Stomach (tissue), 9 donors: ENCODE results near the gene RNF207. TPM values are rescaled to one million over a fixed set of nuclear protein-coding genes. Genes with fewer than 3 reads are reported as not detected.

Source experiments
- DNase-seq, 2 donors: peaks; one replicate each; pipeline versions ENCODE4 v3.0.0 to v3.0.0-alpha.2; 2013 to 2019
- H3K27ac ChIP-seq, 5 donors: fragments of 200-600 bp in 4 of 5; sonication (generic) in 4 of 5; one replicate each; pipeline ENCODE4 v1.5.1; 2013 to 2019; ENCODE audit warnings: mild to moderate bottlenecking in 1 of 5, moderate library complexity in 1 of 5
- H3K27me3 ChIP-seq, 3 donors: fragments of 200-600 bp; sonication (generic); one replicate each; pipeline ENCODE4 v1.5.1; 2017 to 2019; ENCODE audit warnings: mixed run types in 1 of 3
- H3K36me3 ChIP-seq, 4 donors: fragments of 200-600 bp; sonication (generic); 1 replicate in 3 of 4; 2 replicates in 1 of 4; pipeline ENCODE4 v1.5.1; 2016 to 2019
- H3K4me1 ChIP-seq, 4 donors: fragments of 200-600 bp; sonication (generic); one replicate each; pipeline ENCODE4 v1.5.1; 2016 to 2019
- H3K4me3 ChIP-seq, 4 donors: fragments of 200-600 bp; sonication (generic) in 3 of 4; one replicate each; pipeline ENCODE4 v1.5.1; 2016 to 2019; ENCODE audit warnings: mild to moderate bottlenecking in 1 of 4
- H3K9me3 ChIP-seq, 4 donors: fragments of 200-600 bp; sonication (generic); one replicate each; pipeline ENCODE4 v1.5.1; 2016 to 2019
- CTCF ChIP-seq, 7 experiments: fragments of 450-650 bp in 4 of 7; fragments of 200-600 bp in 3 of 7; sonication (generic) in 3 of 7; IDR thresholded peaks; one replicate each; pipeline ENCODE4 v1.5.1; 2016 to 2019; ENCODE audit warnings: antibody characterized with exemption in 7 of 7, control low read depth in 2 of 7, mild to moderate bottlenecking in 1 of 7
- EP300 ChIP-seq: sonication (generic); formaldehyde crosslinking; IDR thresholded peaks from one replicate; pipeline ENCODE4 v1.6.1; 2017; ENCODE audit warnings: antibody characterized with exemption
- POLR2A ChIP-seq, 4 donors: fragments of 450-650 bp; IDR thresholded peaks; one replicate each; pipeline ENCODE4 v1.6.1; 2016; ENCODE audit warnings: antibody characterized with exemption in 4 of 4, control low read depth in 2 of 4, mild to moderate bottlenecking in 1 of 4, moderate library complexity in 1 of 4
- POLR2AphosphoS5 ChIP-seq, 3 donors: sonication (generic); formaldehyde crosslinking; IDR thresholded peaks; one replicate each; pipeline ENCODE4 v1.6.1; 2016; ENCODE audit warnings: antibody characterized with exemption in 3 of 3
- WGBS, 5 donors: extraction: QIAGEN DNeasy Blood & Tissue Kit in 3 of 5; methylation state at CpG; one replicate each; pipeline versions ENCODE4 v1.1.5 to v1.1.7; 2013 to 2018; 5-methylcytosine and 5-hydroxymethylcytosine counted together
- intact Hi-C: fragments of 100-400 bp; cut with DNase I; formaldehyde crosslinking; loops from one replicate; pipeline ENCODE4 v1.15.1; 2023; ENCODE audit warnings: low total_unique reads
- polyA plus RNA-seq, 3 donors: library from polyadenylated mRNA; stranded (reverse); fragments of 200-250 nt; gene quantifications; one replicate each; pipeline ENCODE4 v1.2.3, GENCODE V29; 2013
- total RNA-seq, 5 donors: library from RNA; depleted of rRNA; stranded (reverse); fragments of >200 nt; gene quantifications; one replicate each; pipeline versions ENCODE4 v1.1.0 to v1.2.3, GENCODE V29; 2014 to 2016
- donor health status: healthy with polysubstance abuse.
- donor health status: Bipolar disorder and iron deficiency.
- donor health status: healthy.

RNF207 gene
- total and polyA plus RNA-seq, 8 donors, result 1.5 to 112 (median 21.8) TPM

- TF ChIP-seq EP300, result no peak
- no peak for TF ChIP-seq POLR2A (IDR thresholded peaks at IDR 0.05)
- TF ChIP-seq CTCF (IDR thresholded peaks at IDR 0.05), result no peak
- TF ChIP-seq POLR2AphosphoS5 (IDR thresholded peaks at IDR 0.05), result no peak
These were observed 41.8 kb upstream of the RNF207 start for GRCh38 chr1:6163973-6164617.

GRCh38 chr1:6165027-6165426 is 40.9 kb upstream of the RNF207 start:
- intact Hi-C loops, result no loop called here
- no peak overlapping the region for H3K27ac ChIP-seq
- H3K27me3 ChIP-seq, result peaks cover 0 to 90% (median 27%) of the 10 kb centered on the region in 3 donors
- no peaks in the 10 kb centered on the region for H3K4me1 ChIP-seq
- 52 to 69% (median 66%) methylated on average over 5 to 7 of the region's 7 CpGs for WGBS, 5 donors
- TF ChIP-seq POLR2AphosphoS5 (IDR thresholded peaks at IDR 0.05) (no peak), EP300 (no peak)
- no peaks in the 10 kb centered on the region for H3K36me3 ChIP-seq
- H3K9me3 ChIP-seq, result no peaks in the 10 kb centered on the region
- no peak for DNase-seq
- no peak overlapping the region for H3K4me3 ChIP-seq

More at GRCh38 chr1:6163973-6164617, 41.8 kb upstream of the RNF207 start:
- no peaks in the 10 kb centered on the region for H3K4me1 ChIP-seq
- no peaks in the 10 kb centered on the region for H3K9me3 ChIP-seq
- no peak overlapping the region for H3K27ac ChIP-seq
- WGBS, 5 donors, result 65 to 75% (median 69%) methylated on average over 17 to 19 of the region's 19 CpGs
- H3K36me3 ChIP-seq, result no peaks in the 10 kb centered on the region
- DNase-seq, result no peak
- intact Hi-C loops, result no loop called here
- peaks cover 0 to 89% (median 19%) of the 10 kb centered on the region in 3 donors for H3K27me3 ChIP-seq
- H3K4me3 ChIP-seq, result no peak overlapping the region

- intact Hi-C loops, result no loop called here
- no peaks in the 10 kb centered on the region for H3K9me3 ChIP-seq
- TF ChIP-seq CTCF (IDR thresholded peaks at IDR 0.05) (no peak), EP300 (no peak), POLR2A (IDR thresholded peaks at IDR 0.05) (no peak), POLR2AphosphoS5 (IDR thresholded peaks at IDR 0.05) (no peak)
- no peak for DNase-seq
- no peak overlapping the region for H3K4me3 ChIP-seq
- peaks cover 0 to 92% (median 32%) of the 10 kb centered on the region in 3 donors for H3K27me3 ChIP-seq
- no peaks in the 10 kb centered on the region for H3K4me1 ChIP-seq
- H3K36me3 ChIP-seq, result no peaks in the 10 kb centered on the region
- no peak overlapping the region for H3K27ac ChIP-seq
- 54 to 77% (median 67%) methylated on average over 7 to 12 of the region's 12 CpGs for WGBS, 5 donors
These were observed 40.4 kb upstream of the RNF207 start for GRCh38 chr1:6165441-6165985.

- TF ChIP-seq POLR2A (IDR thresholded peaks at IDR 0.05) (no peak), CTCF (IDR thresholded peaks at IDR 0.05) (no peak), POLR2AphosphoS5 (IDR thresholded peaks at IDR 0.05) (no peak), EP300 (no peak)
- DNase-seq, result no peak
- peaks cover 0 to 92% (median 37%) of the 10 kb centered on the region in 3 donors for H3K27me3 ChIP-seq
- no peak overlapping the region for H3K4me3 ChIP-seq
- H3K9me3 ChIP-seq, result no peaks in the 10 kb centered on the region
- no peak overlapping the region for H3K27ac ChIP-seq
- no peaks in the 10 kb centered on the region for H3K4me1 ChIP-seq
- intact Hi-C loops, result no loop called here
- H3K36me3 ChIP-seq, result no peaks in the 10 kb centered on the region
- 48 to 57% (median 53%) methylated on average over 6 to 10 of the region's 10 CpGs for WGBS, 5 donors
These were observed 39.7 kb upstream of the RNF207 start for GRCh38 chr1:6166221-6166620.
